GM12878 (cell line): ENCODE data around the gene ABHD13. TPM values are rescaled to one million over a fixed set of nuclear protein-coding genes. Genes with fewer than 3 reads are reported as not detected.

Experiments used
- ATAC-seq: fragments of 200-7000 bp; cut with Tn5 transposase; 3 replicates; pipeline ENCODE4 v1.9.1; 2020; ENCODE audit warnings: mild to moderate bottlenecking, moderate library complexity
- BruUV-seq: library from RNA; stranded (reverse); fragments of 400-500 nt; replicated peaks from 2 replicates; lab custom pipeline; 2021; lab: Mats Ljungman, UMichigan
- CTCF ChIA-PET: fragments of 300-600 bp; sonication (Branson Sonifier 250); formaldehyde crosslinking; extraction: SDS; loops from one replicate; lab custom pipeline; 2021; ENCODE audit warnings: inconsistent platforms; lab: Yijun Ruan, JAX
- POLR2A ChIA-PET: fragments of 350-600 bp; formaldehyde crosslinking; extraction: SDS; loops from one replicate; lab custom pipeline; 2021; ENCODE audit warnings: inconsistent platforms; lab: Charles Lee
- RAD21 ChIA-PET: fragments of 300-600 bp; sonication (Branson Sonifier 250); formaldehyde crosslinking; loops from one replicate; lab custom pipeline; 2023; ENCODE audit warnings: antibody characterized with exemption; ENCODE audit not compliant: unreplicated experiment; lab: Charles Lee
- SMC1A ChIA-PET: fragments of 300-600 bp; sonication (Branson Sonifier 250); formaldehyde crosslinking; loops from one replicate; lab custom pipeline; 2023; ENCODE audit not compliant: unreplicated experiment, uncharacterized antibody; lab: Charles Lee
- DNase-seq: peaks from one replicate; pipeline ENCODE4 v3.0.0-alpha.2; 2011; ENCODE audit warnings: low read depth, low spot score
- FAIRE-seq: peaks from 3 replicates; lab custom pipeline; 2011; peaks lifted over from hg19 to GRCh38; lab: Jason Lieb, UNC
- H2AFZ ChIP-seq: 2 replicates; pipeline ENCODE4 v1.6.0; 2011; ENCODE audit warnings: low read depth, low read length, control low read depth; ENCODE audit not compliant: control insufficient read depth
- H3K27ac ChIP-seq: 2 replicates; pipeline ENCODE4 v1.5.1; 2011; ENCODE audit warnings: control low read depth; ENCODE audit not compliant: control insufficient read depth, insufficient read depth
- H3K27me3 ChIP-seq, 2 experiments: replicated peaks in 1 of 2; 2 replicates each; pipeline versions ENCODE4 v1.6.0 to v1.6.1; 2011; ENCODE audit warnings: low read length in 1 of 2; ENCODE audit not compliant: control insufficient read depth in 2 of 2, insufficient read depth in 2 of 2
- H3K36me3 ChIP-seq, 2 experiments: 2 replicates each; pipeline ENCODE4 v1.5.1; 2011; ENCODE audit warnings: low read length in 1 of 2; ENCODE audit not compliant: control insufficient read depth in 2 of 2, insufficient read depth in 2 of 2
- H3K4me1 ChIP-seq: 2 replicates; pipeline ENCODE4 v1.6.1; 2011; ENCODE audit warnings: mild to moderate bottlenecking, low read length, moderate library complexity, mixed read lengths; ENCODE audit not compliant: control insufficient read depth, insufficient read depth
- H3K4me2 ChIP-seq: 2 replicates; pipeline ENCODE4 v1.6.0; 2011; ENCODE audit warnings: control low read depth; ENCODE audit not compliant: control insufficient read depth, insufficient read depth
- H3K4me3 ChIP-seq: fragments of 200-600 bp; sonication (generic); 2 replicates; pipeline ENCODE4 v1.5.1; 2016
- H3K79me2 ChIP-seq: 2 replicates; pipeline ENCODE4 v1.6.0; 2011; ENCODE audit warnings: low read length; ENCODE audit not compliant: control insufficient read depth, insufficient read depth
- H3K9ac ChIP-seq: 2 replicates; pipeline ENCODE4 v1.8.0; 2011; ENCODE audit warnings: low read length, control low read depth, mixed read lengths; ENCODE audit not compliant: control insufficient read depth, insufficient read depth
- H3K9me3 ChIP-seq: replicated peaks from 3 replicates; pipeline ENCODE4 v1.5.1; 2011; ENCODE audit warnings: mild to moderate bottlenecking, low read length; ENCODE audit not compliant: control insufficient read depth, insufficient read depth
- H4K20me1 ChIP-seq: 2 replicates; pipeline ENCODE4 v1.6.0; 2011; ENCODE audit not compliant: control insufficient read depth, insufficient read depth
- ATF2 ChIP-seq: IDR thresholded peaks from 2 replicates; pipeline ENCODE4 v1.6.1; 2012; ENCODE audit warnings: low read length, inconsistent platforms
- BCLAF1 ChIP-seq: fragments of 450-650 bp; IDR thresholded peaks from 2 replicates; pipeline ENCODE4 v1.6.1; 2017; ENCODE audit warnings: antibody characterized with exemption, mild to moderate bottlenecking, moderate library complexity
- E4F1 ChIP-seq: fragments of 450-650 bp; IDR thresholded peaks from 2 replicates; pipeline ENCODE4 v1.6.1; 2018; ENCODE audit warnings: borderline replicate concordance, mild to moderate bottlenecking; ENCODE audit not compliant: partially characterized antibody
- JUND ChIP-seq: IDR thresholded peaks from 2 replicates; pipeline ENCODE4 v1.6.1; 2012; ENCODE audit warnings: low read depth, mild to moderate bottlenecking, low read length, improper control_type of control experiment, moderate library complexity
- KLF5 ChIP-seq: fragments of 450-650 bp; IDR thresholded peaks from 2 replicates; pipeline ENCODE4 v1.6.1; 2014; ENCODE audit warnings: mild to moderate bottlenecking; ENCODE audit not compliant: partially characterized antibody
- NFYB ChIP-seq: IDR thresholded peaks from 2 replicates; pipeline ENCODE4 v1.6.1; 2011; ENCODE audit warnings: low read depth, mild to moderate bottlenecking, low read length, improper control_type of control experiment, moderate library complexity; ENCODE audit not compliant: insufficient read depth
- YY1 ChIP-seq: IDR thresholded peaks from 2 replicates; pipeline ENCODE4 v1.6.1; 2011; ENCODE audit warnings: low read depth, mild to moderate bottlenecking, low read length
- ZBTB4 ChIP-seq: fragments of 450-650 bp; formaldehyde crosslinking; IDR thresholded peaks from 2 replicates; pipeline ENCODE4 v1.4.0; 2022; ENCODE audit warnings: mild to moderate bottlenecking, moderate library complexity
- ZBTB40 ChIP-seq: fragments of 450-650 bp; IDR thresholded peaks from 2 replicates; pipeline ENCODE4 v1.6.1; 2016; ENCODE audit warnings: mild to moderate bottlenecking, moderate library complexity, borderline replicate concordance
- WGBS: methylation state at CpG from one replicate; pipeline ENCODE4 v1.1.6; 2016; ENCODE audit warnings: low lambda C conversion rate; ENCODE audit not compliant: insufficient replicate concordance, insufficient coverage; ENCODE audit errors: missing lambda C conversion rate; 5-methylcytosine and 5-hydroxymethylcytosine counted together
- in situ Hi-C: fragments of 300-500 bp; cut with MboI; formaldehyde crosslinking; loops from 9 replicates; pipeline ENCODE4 v1.14.3; 2018; ENCODE audit warnings: mixed read lengths
- intact Hi-C: fragments of 100-400 bp; cut with micrococcal nuclease; formaldehyde crosslinking; loops from one replicate; pipeline ENCODE4 v1.14.2; 2022; ENCODE audit not compliant: unreplicated experiment
- polyA plus RNA-seq, 11 experiments: library from polyadenylated mRNA; depleted of rRNA in 4 of 11; unstranded in 6 of 11; stranded (reverse) in 5 of 11; fragments of >200 nt; fragmentation: Nextera tagmentation in 4 of 11; fragmentation: Illumina TruSeq in 1 of 11; extraction: Ambion mirVana in 4 of 11; extraction: Trizol in 1 of 11; gene quantifications; 1 replicate in 1 of 11; 2 replicates in 10 of 11; pipeline versions ENCODE4 v1.2.1 to v1.2.3, GENCODE V29; 2011 to 2016; ENCODE audit warnings: inconsistent platforms in 2 of 11, missing spikeins in 2 of 11, low read depth in 1 of 11
- total RNA-seq, 4 experiments: library from RNA; depleted of rRNA in 3 of 4; stranded (reverse); fragments of >200 nt in 3 of 4; fragmentation: Illumina TruSeq in 1 of 4; extraction: Trizol in 1 of 4; gene quantifications; 2 replicates each; pipeline versions ENCODE4 v1.2.1 to v1.2.3, GENCODE V29; 2013 to 2021

ABHD13 gene
- total and polyA plus RNA-seq, 10 of the 15 experiments (the other 5 are each of a cell fraction or from before 2014, with no cell fraction given), result 3.2 to 10.7 (median 6.5) TPM

- no peaks in the 10 kb centered on the region for H3K27me3 ChIP-seq
- H3K4me1 ChIP-seq, result no peaks in the 10 kb centered on the region
- no peaks in the 10 kb centered on the region for H3K36me3 ChIP-seq
- intact Hi-C loops, result no loop called here
- no peak overlapping the region for H3K4me3 ChIP-seq
- no peak for FAIRE-seq
- in situ Hi-C loops, result no loop called here
- BruUV-seq, result no TSS peak
- ChIA-PET CTCF (interaction anchor here (1.1 kb wide), 1 partner anchor 10 kb away, joined by 3 read pairs; no protein-coding TSS in a partner anchor), RAD21 (no interaction called here), SMC1A (no interaction called here), POLR2A (no interaction called here)
- DNase-seq, result no peak
- H3K79me2 ChIP-seq, result no peaks in the 10 kb centered on the region
- H4K20me1 ChIP-seq, result no peaks in the 10 kb centered on the region
- no peak overlapping the region for H3K27ac ChIP-seq
- H2AFZ ChIP-seq, result no peak overlapping the region
- no peaks in the 10 kb centered on the region; the same call in 2 of the 3 replicates for H3K9me3 ChIP-seq
- 96% methylated on average over 3 of the region's 3 CpGs for WGBS
- no peak overlapping the region for H3K4me2 ChIP-seq
- no peak overlapping the region for H3K9ac ChIP-seq
- no peak for ATAC-seq
- no peak for TF ChIP-seq ATF2
- TF ChIP-seq KLF5, result no peak
- no peak for TF ChIP-seq ZBTB4 (CRISPR knock-in tag)
- no peak for TF ChIP-seq E4F1
- TF ChIP-seq YY1, result no peak
- no peak for TF ChIP-seq ZBTB40
- TF ChIP-seq NFYB, result no peak
- no peak for TF ChIP-seq JUND
- no peak for TF ChIP-seq BCLAF1
These were observed 64.9 kb downstream of the ABHD13 start for GRCh38 chr13:108283110-108283509.
